Motor neuron (in vitro differentiated cells): ENCODE measurements around the gene STAG1. TPM values are rescaled to one million over a fixed set of nuclear protein-coding genes. Genes with fewer than 3 reads are reported as not detected.
"Not testable (repeated sequence)": the region's sequence is repeated elsewhere in the genome, so short reads cannot be mapped to it uniquely, and the experiment has no call there.

Experiments used
- ATAC-seq, 8 experiments: fragments of 200-7000 bp; cut with Tn5 transposase; replicated peaks in 6 of 8; 2 replicates each; pipeline ENCODE4 v1.8.0; 2021; ENCODE audit warnings: mild to moderate bottlenecking in 8 of 8, moderate library complexity in 8 of 8
- H3K27ac ChIP-seq, 2 donors: fragments of 250-450 bp; sonication (Bioruptor Pico); 2 replicates each; pipeline ENCODE4 v1.9.0; 2021; ENCODE audit warnings: antibody characterized with exemption in 2 of 2, mild to moderate bottlenecking in 2 of 2, moderate library complexity in 1 of 2
- H3K4me1 ChIP-seq, 2 donors: fragments of 250-450 bp; sonication (Bioruptor Pico); replicated peaks in 1 of 2; 2 replicates each; pipeline ENCODE4 v1.6.1; 2021; ENCODE audit warnings: antibody characterized with exemption in 2 of 2, mild to moderate bottlenecking in 2 of 2, moderate library complexity in 1 of 2
- H3K4me3 ChIP-seq, 5 donors: fragments of 250-450 bp; sonication (Bioruptor Pico); 2 replicates each; pipeline ENCODE4 v1.9.0; 2021; ENCODE audit warnings: antibody characterized with exemption in 5 of 5, mild to moderate bottlenecking in 5 of 5, moderate library complexity in 4 of 5
- WGBS, 10 experiments: fragments of 450-650 bp; shearing (Covaris generic); methylation state at CpG; one replicate each; pipeline ENCODE4 v1.0.0; 2022; 5-methylcytosine and 5-hydroxymethylcytosine counted together
- in situ Hi-C, 9 experiments: fragments of 400-800 bp; cut with MboI; loops; one replicate each; pipeline ENCODE4 v1.15.0; 2021; ENCODE audit warnings: low sequenced_read_pairs in 9 of 9, low pct_unique_long_range_greater_than_20kb in 2 of 9; ENCODE audit not compliant: unreplicated experiment in 9 of 9
- total RNA-seq, 8 experiments: library from RNA; unstranded; fragments of 300-600 nt; gene quantifications; 2 replicates each; pipeline versions ENCODE4 v1.2.3 to v1.2.4, GENCODE V29; 2022

Gene STAG1
- total RNA-seq, 8 experiments from 2014 or later: 19.1 to 36.9 (median 29.4) TPM

- no peak overlapping the region for H3K27ac ChIP-seq
- in situ Hi-C loops: loop anchor here in 1 of 9 experiments (25.0 kb wide), 1 partner anchor 112 kb away; no protein-coding TSS in a partner anchor
Measured at GRCh38 chr3:136624894-136625815, 127.0 kb downstream of the STAG1 start.

GRCh38 chr3:136624371-136624770, 127.8 kb downstream of the STAG1 start:
- in situ Hi-C loops: loop anchor here in 1 of 9 experiments (25.0 kb wide), 1 partner anchor 113 kb away; no protein-coding TSS in a partner anchor
- Histone ChIP-seq H3K4me3 (no peak overlapping the region), H3K4me1 (no peaks in the 10 kb centered on the region), H3K27ac (no peak overlapping the region)
- no peak for ATAC-seq
- 89 to 100% (median 96%) methylated on average over 2 to 3 of the region's 3 CpGs for WGBS, 10 experiments

More at GRCh38 chr3:136624894-136625815, 127.0 kb downstream of the STAG1 start:
- WGBS, 10 experiments: 78 to 100% (median 94%) methylated on average over 1 to 4 of the region's 4 CpGs; no CpG with 5 or more reads in 1 of the 10 experiments
- no peak overlapping the region for H3K4me3 ChIP-seq
- no peak for ATAC-seq
- no peaks in the 10 kb centered on the region for H3K4me1 ChIP-seq

DNA sequence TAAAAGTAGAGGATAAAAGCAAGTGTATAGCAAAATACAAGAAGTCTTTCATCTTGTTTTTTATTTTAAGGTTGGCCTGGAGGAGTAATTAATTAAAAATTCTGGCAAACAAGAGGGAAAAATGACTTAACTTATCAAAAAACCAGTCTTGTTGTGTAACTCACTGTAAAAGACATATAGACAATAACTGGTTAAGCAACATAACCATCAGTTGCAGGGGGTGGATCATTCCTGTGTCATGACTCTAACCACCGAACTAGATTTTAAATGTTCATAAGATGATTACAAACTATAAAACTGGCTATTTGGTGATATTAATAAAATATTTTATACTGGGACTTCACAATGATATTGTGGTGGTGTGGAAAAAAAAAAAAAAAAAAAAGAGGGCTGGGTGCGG, 130.6 kb downstream of the STAG1 start:
- in situ Hi-C loops: loop anchor here in 1 of 9 experiments (25.0 kb wide), 1 partner anchor 116 kb away; no protein-coding TSS in a partner anchor
- no peak overlapping the region for H3K27ac ChIP-seq
- no peak for ATAC-seq
- H3K4me1 ChIP-seq: no peaks in the 10 kb centered on the region
- H3K4me3 ChIP-seq: no peak overlapping the region
- 0 to 100% (median 67%) methylated on average over 1 to 2 of the region's 2 CpGs; no CpG with 5 or more reads in 3 of the 10 experiments for WGBS, 10 experiments

GRCh38 chr3:136620436-136620835, 131.7 kb downstream of the STAG1 start:
- in situ Hi-C loops: loop anchor here in 1 of 9 experiments (25.0 kb wide), 1 partner anchor 117 kb away; no protein-coding TSS in a partner anchor
- Histone ChIP-seq H3K27ac (no peak overlapping the region), H3K4me3 (no peak overlapping the region), H3K4me1 (no peaks in the 10 kb centered on the region)
- no peak for ATAC-seq

DNA sequence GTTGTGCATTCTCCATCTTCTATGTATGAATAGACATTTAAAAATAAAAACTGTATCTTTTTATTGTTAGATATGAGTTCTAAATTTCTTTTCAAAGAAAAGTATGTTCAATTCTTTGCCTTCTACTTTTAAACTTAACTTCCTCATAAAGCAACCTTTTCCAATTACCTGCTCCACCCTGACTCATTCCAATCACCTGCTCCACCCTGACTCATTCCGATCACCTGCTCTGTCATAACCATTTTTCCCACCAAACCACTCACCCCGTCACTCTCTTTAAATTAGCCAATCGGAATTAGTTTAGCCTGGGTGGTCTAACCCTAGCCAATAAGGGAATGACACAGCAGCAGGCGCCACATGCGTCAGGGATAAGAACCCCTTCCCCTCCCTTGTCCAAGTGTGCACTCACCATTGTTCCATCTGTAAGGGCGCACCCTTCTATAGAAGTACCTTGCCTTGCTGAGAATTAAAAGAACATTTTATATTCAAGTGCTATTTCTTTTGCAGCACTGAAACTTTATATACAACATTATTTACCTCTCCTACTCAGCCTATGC, 134.1 kb downstream of the STAG1 start:
- WGBS, 10 experiments: 43 to 100% (median 90%) methylated on average over 1 to 5 of the region's 6 CpGs; no CpG with 5 or more reads in 1 of the 10 experiments
- ATAC-seq, H3K4me3 ChIP-seq, H3K27ac ChIP-seq, H3K4me1 ChIP-seq: not testable (repeated sequence)
- in situ Hi-C loops: loop anchor here in 1 of 9 experiments (25.0 kb wide), 1 partner anchor 119 kb away; no protein-coding TSS in a partner anchor

- Histone ChIP-seq H3K4me1 (no peaks in the 10 kb centered on the region), H3K27ac (no peak overlapping the region), H3K4me3 (no peak overlapping the region)
- in situ Hi-C loops: loop anchor here in 1 of 9 experiments (25.0 kb wide), 1 partner anchor 120 kb away; no protein-coding TSS in a partner anchor
- no peak for ATAC-seq
Measured at GRCh38 chr3:136617198-136617597, 135.0 kb downstream of the STAG1 start.

GRCh38 chr3:136612512-136612911, 139.7 kb downstream of the STAG1 start:
- Histone ChIP-seq H3K4me3 (no peak overlapping the region), H3K4me1 (no peaks in the 10 kb centered on the region), H3K27ac (no peak overlapping the region)
- no peak for ATAC-seq
- WGBS, 10 experiments: 27 to 100% (median 81%) methylated on average over 1 to 2 of the region's 2 CpGs; no CpG with 5 or more reads in 2 of the 10 experiments
- in situ Hi-C loops: loop anchor here in 1 of 9 experiments (25.0 kb wide), 1 partner anchor 125 kb away; no protein-coding TSS in a partner anchor

DNA sequence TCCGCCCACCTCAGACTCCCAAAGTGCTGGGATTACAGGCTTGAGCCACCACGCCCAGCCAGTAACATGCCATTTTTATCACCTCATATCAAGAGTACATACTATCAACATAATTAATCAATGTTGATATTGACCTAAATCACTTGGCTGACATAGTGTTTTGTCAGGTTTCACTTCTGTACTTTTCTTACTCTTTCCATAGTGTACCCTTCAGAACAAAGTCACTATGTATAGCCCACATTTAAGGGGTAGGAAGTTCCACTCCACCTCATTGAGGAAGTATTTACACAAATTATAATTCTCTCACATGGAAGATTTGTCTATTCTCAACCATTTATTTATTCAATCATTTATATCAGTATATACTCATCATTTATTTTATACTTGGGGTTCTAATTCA, 145.2 kb downstream of the STAG1 start:
- in situ Hi-C loops: loop anchor here in 1 of 9 experiments (25.0 kb wide), 1 partner anchor 130 kb away; no protein-coding TSS in a partner anchor
- no peak overlapping the region for H3K27ac ChIP-seq
- no peak for ATAC-seq
- H3K4me1 ChIP-seq: no peaks in the 10 kb centered on the region
- WGBS, 10 experiments: 86 to 100% (median 100%) methylated on average over 1 to 2 of the region's 2 CpGs; no CpG with 5 or more reads in 5 of the 10 experiments
- H3K4me3 ChIP-seq: no peak overlapping the region

GRCh38 chr3:136606216-136606615, 146.0 kb downstream of the STAG1 start:
- 86 to 100% (median 100%) methylated on average over 1 to 5 of the region's 7 CpGs; no CpG with 5 or more reads in 2 of the 10 experiments for WGBS, 10 experiments

DNA sequence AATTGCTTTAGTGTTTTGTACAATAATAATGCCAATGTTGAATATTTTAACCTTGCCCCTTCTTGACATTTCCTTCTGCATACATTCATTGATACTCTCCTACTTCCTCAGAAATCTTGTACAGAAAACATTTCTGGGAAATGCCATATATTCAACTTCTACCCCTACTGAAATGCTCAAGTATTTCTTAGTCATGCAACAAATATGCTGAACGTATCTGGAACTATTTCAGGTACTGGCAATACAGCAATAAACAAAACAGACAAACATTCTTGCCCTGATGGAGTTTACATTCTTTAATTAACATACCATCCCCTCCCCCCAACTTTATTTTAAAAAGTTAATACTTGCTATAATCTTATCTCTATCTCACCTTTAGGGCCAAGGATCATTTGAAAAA, 147.2 kb downstream of the STAG1 start:
- no peaks in the 10 kb centered on the region for H3K4me1 ChIP-seq
- in situ Hi-C loops: loop anchor here in 1 of 9 experiments (25.0 kb wide), 1 partner anchor 132 kb away; no protein-coding TSS in a partner anchor
- no peak for ATAC-seq
- no peak overlapping the region for H3K27ac ChIP-seq
- WGBS, 10 experiments: 43 to 100% (median 88%) methylated on average over 1 of the region's 1 CpG; no CpG with 5 or more reads in 1 of the 10 experiments
- no peak overlapping the region for H3K4me3 ChIP-seq

More at GRCh38 chr3:136606216-136606615, 146.0 kb downstream of the STAG1 start:
- in situ Hi-C loops: loop anchor here in 1 of 9 experiments (25.0 kb wide), 1 partner anchor 131 kb away; no protein-coding TSS in a partner anchor
- not testable (repeated sequence) for H3K4me1 ChIP-seq, ATAC-seq, H3K27ac ChIP-seq, H3K4me3 ChIP-seq

GRCh38 chr3:136602818-136603217, 149.4 kb downstream of the STAG1 start:
- Histone ChIP-seq H3K4me3 (no peak overlapping the region), H3K27ac (no peak overlapping the region), H3K4me1 (no peaks in the 10 kb centered on the region)
- in situ Hi-C loops: loop anchor here in 1 of 9 experiments (25.0 kb wide), 1 partner anchor 134 kb away; no protein-coding TSS in a partner anchor
- no peak for ATAC-seq
- WGBS, 10 experiments: 64 to 100% (median 95%) methylated on average over 1 to 2 of the region's 2 CpGs; no CpG with 5 or more reads in 2 of the 10 experiments

DNA sequence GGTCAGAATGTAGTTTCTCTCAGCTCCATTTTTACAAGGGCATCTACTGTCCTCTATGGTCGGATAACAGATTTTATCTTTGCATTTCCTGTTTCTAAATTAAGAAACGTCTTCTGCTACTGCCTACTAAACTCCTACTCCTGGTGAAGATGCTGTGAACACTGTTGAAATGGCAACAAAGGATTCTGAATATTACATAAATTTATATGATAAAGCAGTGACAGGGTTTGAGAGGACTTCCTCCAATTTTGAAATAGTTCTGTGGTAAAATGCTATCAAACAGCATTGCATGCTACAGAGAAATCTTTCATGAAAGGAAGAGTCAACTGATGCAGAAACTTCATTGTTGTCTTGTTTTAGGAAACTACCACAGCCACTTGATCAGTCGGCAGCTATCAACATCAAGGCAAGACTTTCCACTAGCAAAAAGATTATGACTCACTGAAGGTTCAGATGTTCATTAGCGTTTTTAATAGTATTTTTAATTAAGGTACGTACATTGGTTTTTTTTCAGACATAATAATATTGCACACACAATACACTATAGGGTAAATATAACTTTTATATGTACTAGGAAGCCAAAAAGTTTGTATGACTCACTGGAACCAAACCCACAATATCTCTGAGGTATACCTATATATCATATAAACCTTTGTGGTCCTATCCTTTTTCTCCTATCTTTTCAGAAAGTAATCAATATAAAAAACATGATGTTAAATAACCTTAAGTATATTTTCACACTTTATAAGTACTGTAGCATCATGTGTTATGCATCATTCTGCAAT, 156.1 kb downstream of the STAG1 start:
- in situ Hi-C loops: no loop called here

More for the DNA sequence above, 156.1 kb downstream of the STAG1 start:
- Histone ChIP-seq H3K4me1 (no peaks in the 10 kb centered on the region), H3K27ac (no peak overlapping the region), H3K4me3 (no peak overlapping the region)
- ATAC-seq: no peak
- WGBS, 10 experiments: 35 to 100% (median 74%) methylated on average over 1 to 5 of the region's 5 CpGs; no CpG with 5 or more reads in 1 of the 10 experiments
